Daoy (cell line): ENCODE measurements around the gene CTAG2. TPM values are rescaled to one million over a fixed set of nuclear protein-coding genes. Genes with fewer than 3 reads are reported as not detected.
A peak's percentile ranks its signal among the peaks of the same experiment; 100 is the strongest.
"Not testable (repeated sequence)": the region's sequence is repeated elsewhere in the genome, so short reads cannot be mapped to it uniquely, and the experiment has no call there.

Source experiments
- DNase-seq: peaks from one replicate; pipeline ENCODE4 v3.0.0-alpha.2; 2015; ENCODE audit warnings: low read depth
- total RNA-seq: library from RNA; depleted of rRNA; stranded (reverse); fragments of >200 nt; shearing (Covaris generic); gene quantifications from 2 replicates; pipeline ENCODE4 v1.2.3, GENCODE V29; 2014; rRNA removed

Gene CTAG2
- total RNA-seq: 3.8 and 13.4 TPM in 2 replicates

- DNase-seq: not testable (repeated sequence)
These were observed at the start of gene CTAG2 for GRCh38 chrX:154653413-154653812. TSS of gene CTAG2 (minus strand) at chrX:154653579. CDS start at chrX:154653515, 64 bp downstream.

- no peak for DNase-seq
These were observed 45.4 kb upstream of the CTAG2 start for GRCh38 chrX:154698630-154699248.

GRCh38 chrX:154696676-154697045 lies 43.3 kb upstream of the CTAG2 start:
- DNase-seq: no peak

- peak; percentile 35 for DNase-seq
These were observed 42.7 kb upstream of the CTAG2 start for GRCh38 chrX:154695911-154696675.

GRCh38 chrX:154693394-154693793 lies 40.0 kb upstream of the CTAG2 start:
- no peak for DNase-seq

- not testable (repeated sequence) for DNase-seq
These were observed 37.1 kb upstream of the CTAG2 start for GRCh38 chrX:154690438-154690837.

GRCh38 chrX:154672084-154672483 lies 18.7 kb upstream of the CTAG2 start:
- DNase-seq: not testable (repeated sequence)

- DNase-seq: not testable (repeated sequence)
These were observed 17.5 kb upstream of the CTAG2 start for GRCh38 chrX:154670848-154671247.

GRCh38 chrX:154661899-154662298 lies 8.5 kb upstream of the CTAG2 start:
- DNase-seq: no peak

- no peak for DNase-seq
These were observed 7.8 kb upstream of the CTAG2 start for GRCh38 chrX:154661170-154661569.

GRCh38 chrX:154660541-154660940 lies 7.2 kb upstream of the CTAG2 start:
- no peak for DNase-seq

GRCh38 chrX:154658957-154659356 lies 5.6 kb upstream of the CTAG2 start:
- DNase-seq: no peak

GRCh38 chrX:154658187-154658586 lies 4.8 kb upstream of the CTAG2 start:
- no peak for DNase-seq

GRCh38 chrX:154657226-154657805 lies 3.9 kb upstream of the CTAG2 start:
- DNase-seq: no peak

- DNase-seq: no peak
These were observed 2.4 kb upstream of the CTAG2 start for GRCh38 chrX:154655786-154656185.

GRCh38 chrX:154655346-154655745 lies 2.0 kb upstream of the CTAG2 start:
- no peak for DNase-seq

- DNase-seq: no peak
These were observed 1.5 kb upstream of the CTAG2 start for GRCh38 chrX:154654925-154655324.

GRCh38 chrX:154654372-154654771 lies 993 bp upstream of the CTAG2 start:
- no peak for DNase-seq

- DNase-seq: no peak
These were observed 354 bp downstream of the CTAG2 start for GRCh38 chrX:154653048-154653401.

GRCh38 chrX:154652311-154653047 lies 900 bp downstream of the CTAG2 start:
- no peak for DNase-seq

GRCh38 chrX:154650221-154650510 lies 3.2 kb downstream of the CTAG2 start:
- no peak for DNase-seq

- no peak for DNase-seq
These were observed 3.7 kb downstream of the CTAG2 start for GRCh38 chrX:154649503-154650220.
